Measurements from ENCODE around the gene NFIC. TPM values are rescaled to one million over a fixed set of nuclear protein-coding genes. Genes with fewer than 3 reads are reported as not detected.

NFIC gene
- polyA plus RNA-seq, 1 of the 3 experiments (the other 2 are of a cell fraction) = 7.2 TPM

- POLR2A ChIA-PET = interaction anchor here (1.4 to 1.5 kb wide), 2 partner anchors 10 to 225 kb away, joined by 3 to 4 read pairs; no protein-coding TSS in a partner anchor
- Histone ChIP-seq H4K20me1 (ENCODE audit: insufficient read depth) (no peaks in the 10 kb centered on the region), H3F3A (replicated peaks; ENCODE audit: insufficient read depth) (peaks cover 8% of the 10 kb centered on the region), H3K79me2 (ENCODE audit: insufficient read depth) (peaks cover 32% of the 10 kb centered on the region), H3K27me3 (ENCODE audit: insufficient read depth) (no peaks in the 10 kb centered on the region), H2AFZ (ENCODE audit: low read depth) (peak within 1 kb of the TSS; percentile 87), H3K4me3 (ENCODE audit: low read depth in 2 of 2, low read length in 1 of 2) (peak within 1 kb of the TSS; percentile 78 to 96), H3K9ac (peak within 1 kb of the TSS; percentile 96), H3K9me3 (no peaks in the 10 kb centered on the region), H3K4me1 (ENCODE audit: control insufficient read depth in 1 of 2, insufficient read depth in 2 of 2, low read depth in 1 of 2, low read length in 1 of 2) (peaks cover 10 to 12% of the 10 kb centered on the region in 2 experiments; a peak in 2 of 4 replicates), H3K9me2 (no peaks in the 10 kb centered on the region), H3K4me2 (peak within 1 kb of the TSS; percentile 96), H3K36me3 (replicated peaks in 1 of 2; ENCODE audit: control insufficient read depth in 1 of 2, insufficient read depth in 2 of 2, low read length in 1 of 2) (peaks cover 2 to 3% of the 10 kb centered on the region in 2 experiments), H3K27ac (ENCODE audit: low read depth in 2 of 2, low read length in 1 of 2) (peak within 1 kb of the TSS; percentile 86 to 97)
- DNase-seq = peak; percentile 96
- CTCF ChIA-PET = interaction anchor here (1.0 to 4.2 kb wide), 7 partner anchors 11 to 226 kb away, joined by 3 to 22 read pairs (median 4); no protein-coding TSS in a partner anchor
- 2% methylated on average over 8 of the region's 52 CpGs for WGBS (ENCODE audit: low lambda C conversion rate)
- TF ChIP-seq TAF1 (IDR thresholded peaks at IDR 0.05; ENCODE audit: borderline replicate concordance, low read depth, low read length) (peak; percentile 99), FOXJ3 (CRISPR knock-in tag; IDR thresholded peaks at IDR 0.05) (no peak), RFX5 (IDR thresholded peaks at IDR 0.05; ENCODE audit: low read length) (peak; percentile 92), MAX (IDR thresholded peaks at IDR 0.05; ENCODE audit: low read depth) (peak; percentile 97), NFIC (IDR thresholded peaks at IDR 0.05; ENCODE audit: borderline replicate concordance) (no peak; the same call in 1 of the 2 replicates), TEAD4 (IDR thresholded peaks at IDR 0.05; ENCODE audit: borderline replicate concordance, insufficient read depth) (no peak), MEF2A (IDR thresholded peaks at IDR 0.05; ENCODE audit: borderline replicate concordance, low read depth) (no peak), RCOR1 (IDR thresholded peaks at IDR 0.05; ENCODE audit: low read length) (no peak), YY1 (IDR thresholded peaks at IDR 0.05; ENCODE audit: low read depth) (peak; percentile 98), CHD2 (IDR thresholded peaks at IDR 0.05; ENCODE audit: low read length, partially characterized antibody) (no peak), GABPA (IDR thresholded peaks at IDR 0.05; ENCODE audit: low read depth) (no peak), FOSL2 (IDR thresholded peaks at IDR 0.05; ENCODE audit: borderline replicate concordance, low read depth) (no peak; the same call in 1 of the 2 replicates), JUND (IDR thresholded peaks at IDR 0.05) (no peak; the same call in 1 of the 2 replicates), SIN3A (IDR thresholded peaks at IDR 0.05; ENCODE audit: borderline replicate concordance, low read depth, low read length) (peak; percentile 74; the same call in 1 of the 2 replicates), SMC3 (IDR thresholded peaks at IDR 0.05; ENCODE audit: low read depth, low read length) (no peak), GATA2 (CRISPR knock-in tag; IDR thresholded peaks at IDR 0.05) (no peak), TCF12 (IDR thresholded peaks at IDR 0.05) (no peak), RXRA (IDR thresholded peaks at IDR 0.05; ENCODE audit: borderline replicate concordance, low read depth) (no peak), NRF1 (IDR thresholded peaks at IDR 0.05; ENCODE audit: low read depth, low read length) (peak; percentile 84), MXI1 (IDR thresholded peaks at IDR 0.05; ENCODE audit: low read depth, low read length) (peak; percentile 96), EP300 (IDR thresholded peaks at IDR 0.05; ENCODE audit: borderline replicate concordance in 1 of 2, low read depth in 1 of 2, low read length in 1 of 2) (peak in 1 of 2 experiments; percentile 46; a peak in 1 of 4 replicates), POLR2AphosphoS5 (IDR thresholded peaks at IDR 0.05; ENCODE audit: low read depth, low read length) (peak; percentile 60), RAD21 (IDR thresholded peaks at IDR 0.05; ENCODE audit: low read length) (no peak)
- TF ChIP-seq, protein P1, sequence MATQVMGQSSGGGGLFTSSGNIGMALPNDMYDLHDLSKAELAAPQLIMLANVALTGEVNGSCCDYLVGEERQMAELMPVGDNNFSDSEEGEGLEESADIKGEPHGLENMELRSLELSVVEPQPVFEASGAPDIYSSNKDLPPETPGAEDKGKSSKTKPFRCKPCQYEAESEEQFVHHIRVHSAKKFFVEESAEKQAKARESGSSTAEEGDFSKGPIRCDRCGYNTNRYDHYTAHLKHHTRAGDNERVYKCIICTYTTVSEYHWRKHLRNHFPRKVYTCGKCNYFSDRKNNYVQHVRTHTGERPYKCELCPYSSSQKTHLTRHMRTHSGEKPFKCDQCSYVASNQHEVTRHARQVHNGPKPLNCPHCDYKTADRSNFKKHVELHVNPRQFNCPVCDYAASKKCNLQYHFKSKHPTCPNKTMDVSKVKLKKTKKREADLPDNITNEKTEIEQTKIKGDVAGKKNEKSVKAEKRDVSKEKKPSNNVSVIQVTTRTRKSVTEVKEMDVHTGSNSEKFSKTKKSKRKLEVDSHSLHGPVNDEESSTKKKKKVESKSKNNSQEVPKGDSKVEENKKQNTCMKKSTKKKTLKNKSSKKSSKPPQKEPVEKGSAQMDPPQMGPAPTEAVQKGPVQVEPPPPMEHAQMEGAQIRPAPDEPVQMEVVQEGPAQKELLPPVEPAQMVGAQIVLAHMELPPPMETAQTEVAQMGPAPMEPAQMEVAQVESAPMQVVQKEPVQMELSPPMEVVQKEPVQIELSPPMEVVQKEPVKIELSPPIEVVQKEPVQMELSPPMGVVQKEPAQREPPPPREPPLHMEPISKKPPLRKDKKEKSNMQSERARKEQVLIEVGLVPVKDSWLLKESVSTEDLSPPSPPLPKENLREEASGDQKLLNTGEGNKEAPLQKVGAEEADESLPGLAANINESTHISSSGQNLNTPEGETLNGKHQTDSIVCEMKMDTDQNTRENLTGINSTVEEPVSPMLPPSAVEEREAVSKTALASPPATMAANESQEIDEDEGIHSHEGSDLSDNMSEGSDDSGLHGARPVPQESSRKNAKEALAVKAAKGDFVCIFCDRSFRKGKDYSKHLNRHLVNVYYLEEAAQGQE (IDR thresholded peaks at IDR 0.05; ENCODE audit: low read depth, low read length) = peak; percentile 60
- TF ChIP-seq, protein P2, sequence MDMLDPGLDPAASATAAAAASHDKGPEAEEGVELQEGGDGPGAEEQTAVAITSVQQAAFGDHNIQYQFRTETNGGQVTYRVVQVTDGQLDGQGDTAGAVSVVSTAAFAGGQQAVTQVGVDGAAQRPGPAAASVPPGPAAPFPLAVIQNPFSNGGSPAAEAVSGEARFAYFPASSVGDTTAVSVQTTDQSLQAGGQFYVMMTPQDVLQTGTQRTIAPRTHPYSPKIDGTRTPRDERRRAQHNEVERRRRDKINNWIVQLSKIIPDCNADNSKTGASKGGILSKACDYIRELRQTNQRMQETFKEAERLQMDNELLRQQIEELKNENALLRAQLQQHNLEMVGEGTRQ (IDR thresholded peaks at IDR 0.05; ENCODE audit: borderline replicate concordance, low read depth, low read length) = peak; percentile 84
- TF ChIP-seq, protein P3, sequence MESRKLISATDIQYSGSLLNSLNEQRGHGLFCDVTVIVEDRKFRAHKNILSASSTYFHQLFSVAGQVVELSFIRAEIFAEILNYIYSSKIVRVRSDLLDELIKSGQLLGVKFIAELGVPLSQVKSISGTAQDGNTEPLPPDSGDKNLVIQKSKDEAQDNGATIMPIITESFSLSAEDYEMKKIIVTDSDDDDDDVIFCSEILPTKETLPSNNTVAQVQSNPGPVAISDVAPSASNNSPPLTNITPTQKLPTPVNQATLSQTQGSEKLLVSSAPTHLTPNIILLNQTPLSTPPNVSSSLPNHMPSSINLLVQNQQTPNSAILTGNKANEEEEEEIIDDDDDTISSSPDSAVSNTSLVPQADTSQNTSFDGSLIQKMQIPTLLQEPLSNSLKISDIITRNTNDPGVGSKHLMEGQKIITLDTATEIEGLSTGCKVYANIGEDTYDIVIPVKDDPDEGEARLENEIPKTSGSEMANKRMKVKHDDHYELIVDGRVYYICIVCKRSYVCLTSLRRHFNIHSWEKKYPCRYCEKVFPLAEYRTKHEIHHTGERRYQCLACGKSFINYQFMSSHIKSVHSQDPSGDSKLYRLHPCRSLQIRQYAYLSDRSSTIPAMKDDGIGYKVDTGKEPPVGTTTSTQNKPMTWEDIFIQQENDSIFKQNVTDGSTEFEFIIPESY (IDR thresholded peaks at IDR 0.05; ENCODE audit: borderline replicate concordance, low read depth) = no peak
- TF ChIP-seq, protein P4, sequence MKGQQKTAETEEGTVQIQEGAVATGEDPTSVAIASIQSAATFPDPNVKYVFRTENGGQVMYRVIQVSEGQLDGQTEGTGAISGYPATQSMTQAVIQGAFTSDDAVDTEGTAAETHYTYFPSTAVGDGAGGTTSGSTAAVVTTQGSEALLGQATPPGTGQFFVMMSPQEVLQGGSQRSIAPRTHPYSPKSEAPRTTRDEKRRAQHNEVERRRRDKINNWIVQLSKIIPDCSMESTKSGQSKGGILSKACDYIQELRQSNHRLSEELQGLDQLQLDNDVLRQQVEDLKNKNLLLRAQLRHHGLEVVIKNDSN (IDR thresholded peaks at IDR 0.05; ENCODE audit: borderline replicate concordance, low read depth) = peak; percentile 100
These were observed 134.2 kb downstream of the NFIC start, which contains the start of gene DOHH for GRCh38 chr19:3500429-3501101. Gene DOHH (minus strand): TSS chr19:3500674. CDS start chr19:3496814, 3,860 bp downstream.

Data from SK-N-SH (cell line).